H1 (cell line): Measurements from ENCODE around the gene ZXDC. TPM values are rescaled to one million over a fixed set of nuclear protein-coding genes. Genes with fewer than 3 reads are reported as not detected.

ENCODE experiments used
- ATF3 ChIP-seq: IDR thresholded peaks from 2 replicates; pipeline ENCODE4 v1.6.1; 2011; ENCODE audit warnings: low read depth, mild to moderate bottlenecking, low read length; ENCODE audit not compliant: insufficient read depth
- RAD21 ChIP-seq, 2 experiments: IDR thresholded peaks in 1 of 2; conservative IDR thresholded peaks in 1 of 2; 2 replicates each; pipeline ENCODE4 v1.6.1; 2011; ENCODE audit warnings: low read depth in 2 of 2, low read length in 2 of 2, improper control_type of control experiment in 1 of 2, inconsistent platforms in 1 of 2, mild to moderate bottlenecking in 1 of 2, moderate library complexity in 1 of 2
- SP2 ChIP-seq: IDR thresholded peaks from 2 replicates; pipeline ENCODE4 v1.6.1; 2012; ENCODE audit warnings: mild to moderate bottlenecking, low read length, inconsistent platforms
- polyA plus RNA-seq, 7 experiments: library from polyadenylated mRNA; depleted of rRNA in 3 of 7; stranded (reverse) in 5 of 7; unstranded in 2 of 7; fragments of >200 nt in 5 of 7; fragments of 200-250 nt in 2 of 7; gene quantifications; 1 replicate in 5 of 7; 2 replicates in 1 of 7; 4 replicates in 1 of 7; pipeline versions ENCODE4 v1.2.1 to v1.2.3, GENCODE V29; 2011 to 2013; ENCODE audit warnings: missing spikeins in 2 of 7, mixed read lengths in 2 of 7
- total RNA-seq: library from RNA; stranded (reverse); fragmentation: NEBNext Ultra II Directional; extraction: Animal tissue kit (Norgen Biotek cat#: 25700); gene quantifications from 2 replicates; pipeline ENCODE4 v1.2.1, GENCODE V29; 2021

Gene ZXDC
- total and polyA plus RNA-seq, 2 of the 8 experiments (the other 6 are each of a cell fraction or from before 2014, with no cell fraction given): 12.7 to 24.3 TPM

- TF ChIP-seq ATF3: no peak
- no peak for TF ChIP-seq SP2
- no peak for TF ChIP-seq RAD21 (IDR thresholded peaks at IDR 0.05 in 1 of 2, conservative IDR thresholded peaks at IDR 0.05 in 1 of 2; ENCODE audit: low read depth in 2 of 2, low read length in 2 of 2)
Observed at GRCh38 chr3:126484148-126484547, 8.5 kb upstream of the ZXDC start (continued).
